ENCODE results near the gene CRYGA.

GRCh38 chr2:208174144-208174543, 10.8 kb upstream of the CRYGA start:
- TF ChIP-seq POLR2A (IDR thresholded peaks at IDR 0.05; ENCODE audit: low read depth, low read length) (no peak), MAX (IDR thresholded peaks at IDR 0.05; ENCODE audit: insufficient read depth, insufficient read length) (no peak), FOS (IDR thresholded peaks at IDR 0.05; ENCODE audit: borderline replicate concordance, insufficient read depth, low read length) (no peak), MYC (IDR thresholded peaks at IDR 0.05; ENCODE audit: low read depth, low read length) (no peak), POLR2AphosphoS5 (IDR thresholded peaks at IDR 0.05; ENCODE audit: insufficient read depth, low read depth, low read length) (no peak), EZH2 (IDR thresholded peaks at IDR 0.05; ENCODE audit: borderline replicate concordance, low read depth, low read length, severe bottlenecking) (no peak), GATA2 (IDR thresholded peaks at IDR 0.05; ENCODE audit: insufficient read depth, insufficient read length, low read depth, low read length) (no peak)
- TF ChIP-seq, protein P1, sequence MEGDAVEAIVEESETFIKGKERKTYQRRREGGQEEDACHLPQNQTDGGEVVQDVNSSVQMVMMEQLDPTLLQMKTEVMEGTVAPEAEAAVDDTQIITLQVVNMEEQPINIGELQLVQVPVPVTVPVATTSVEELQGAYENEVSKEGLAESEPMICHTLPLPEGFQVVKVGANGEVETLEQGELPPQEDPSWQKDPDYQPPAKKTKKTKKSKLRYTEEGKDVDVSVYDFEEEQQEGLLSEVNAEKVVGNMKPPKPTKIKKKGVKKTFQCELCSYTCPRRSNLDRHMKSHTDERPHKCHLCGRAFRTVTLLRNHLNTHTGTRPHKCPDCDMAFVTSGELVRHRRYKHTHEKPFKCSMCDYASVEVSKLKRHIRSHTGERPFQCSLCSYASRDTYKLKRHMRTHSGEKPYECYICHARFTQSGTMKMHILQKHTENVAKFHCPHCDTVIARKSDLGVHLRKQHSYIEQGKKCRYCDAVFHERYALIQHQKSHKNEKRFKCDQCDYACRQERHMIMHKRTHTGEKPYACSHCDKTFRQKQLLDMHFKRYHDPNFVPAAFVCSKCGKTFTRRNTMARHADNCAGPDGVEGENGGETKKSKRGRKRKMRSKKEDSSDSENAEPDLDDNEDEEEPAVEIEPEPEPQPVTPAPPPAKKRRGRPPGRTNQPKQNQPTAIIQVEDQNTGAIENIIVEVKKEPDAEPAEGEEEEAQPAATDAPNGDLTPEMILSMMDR (IDR thresholded peaks at IDR 0.05; ENCODE audit: extremely low read depth in 1 of 2, insufficient read depth in 1 of 2, low read depth in 1 of 2, low read length in 2 of 2) = no peak

Data from endothelial cell of umbilical vein (primary cell).